ENCODE measurements around the gene PHLPP1. TPM values are rescaled to one million over a fixed set of nuclear protein-coding genes. Genes with fewer than 3 reads are reported as not detected.

Gene PHLPP1
- total and polyA plus RNA-seq, 2 donors from 2014 or later = 2.9 to 13.0 TPM

DNA sequence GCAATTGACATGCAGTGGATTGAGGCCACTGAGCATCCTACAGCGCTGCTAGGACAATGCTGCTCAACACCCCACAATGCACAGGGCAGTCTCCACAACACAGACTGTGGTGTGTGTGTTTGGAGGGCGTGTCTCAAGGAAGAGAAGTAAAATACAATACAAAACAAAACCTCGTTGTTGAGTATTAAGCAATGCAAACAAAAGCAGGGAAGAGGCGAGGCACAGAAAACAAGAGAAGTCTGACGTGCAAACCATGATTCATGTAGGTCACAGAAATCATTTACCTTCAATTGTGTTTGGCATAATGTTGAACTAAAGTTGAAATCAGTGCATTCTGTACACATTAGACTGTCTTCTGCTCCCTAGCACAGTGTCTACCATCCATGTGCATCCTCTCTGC lies 260.9 kb downstream of the PHLPP1 start:
- no peaks in the 10 kb centered on the region for H3K27me3 ChIP-seq (ENCODE audit: control insufficient read depth, insufficient read depth, low read length)
- TF ChIP-seq, protein P1, sequence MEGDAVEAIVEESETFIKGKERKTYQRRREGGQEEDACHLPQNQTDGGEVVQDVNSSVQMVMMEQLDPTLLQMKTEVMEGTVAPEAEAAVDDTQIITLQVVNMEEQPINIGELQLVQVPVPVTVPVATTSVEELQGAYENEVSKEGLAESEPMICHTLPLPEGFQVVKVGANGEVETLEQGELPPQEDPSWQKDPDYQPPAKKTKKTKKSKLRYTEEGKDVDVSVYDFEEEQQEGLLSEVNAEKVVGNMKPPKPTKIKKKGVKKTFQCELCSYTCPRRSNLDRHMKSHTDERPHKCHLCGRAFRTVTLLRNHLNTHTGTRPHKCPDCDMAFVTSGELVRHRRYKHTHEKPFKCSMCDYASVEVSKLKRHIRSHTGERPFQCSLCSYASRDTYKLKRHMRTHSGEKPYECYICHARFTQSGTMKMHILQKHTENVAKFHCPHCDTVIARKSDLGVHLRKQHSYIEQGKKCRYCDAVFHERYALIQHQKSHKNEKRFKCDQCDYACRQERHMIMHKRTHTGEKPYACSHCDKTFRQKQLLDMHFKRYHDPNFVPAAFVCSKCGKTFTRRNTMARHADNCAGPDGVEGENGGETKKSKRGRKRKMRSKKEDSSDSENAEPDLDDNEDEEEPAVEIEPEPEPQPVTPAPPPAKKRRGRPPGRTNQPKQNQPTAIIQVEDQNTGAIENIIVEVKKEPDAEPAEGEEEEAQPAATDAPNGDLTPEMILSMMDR (IDR thresholded peaks at IDR 0.05; ENCODE audit: borderline replicate concordance, extremely low read depth, insufficient read depth) = no peak
- no peak overlapping the region for H3K4me3 ChIP-seq (ENCODE audit: low read length in 3 of 3)
- H3K4me1 ChIP-seq (ENCODE audit: control insufficient read depth in 2 of 3, insufficient read depth in 2 of 3, low read depth in 1 of 3, low read length in 3 of 3) = no peaks in the 10 kb centered on the region
- no peak for FAIRE-seq
- H3K27ac ChIP-seq (ENCODE audit: low read depth in 2 of 2, low read length in 2 of 2) = no peak overlapping the region
- no peak for DNase-seq
- no peak overlapping the region for H3K9ac ChIP-seq (ENCODE audit: low read length in 3 of 3)
- intact Hi-C loops (cut with DNase I) = loop anchor here (10.0 kb wide), 1 partner anchor 261 kb away; the partner anchor contains the start of gene PHLPP1
- peaks cover 2 to 22% (median 13%) of the 10 kb centered on the region in 3 donors for H3K36me3 ChIP-seq (ENCODE audit: control insufficient read depth in 2 of 3, insufficient read depth in 3 of 3, low read length in 3 of 3)
- no peaks in the 10 kb centered on the region for H3K9me3 ChIP-seq (ENCODE audit: control insufficient read depth in 2 of 3, insufficient read depth in 1 of 3, low read length in 3 of 3)

DNA sequence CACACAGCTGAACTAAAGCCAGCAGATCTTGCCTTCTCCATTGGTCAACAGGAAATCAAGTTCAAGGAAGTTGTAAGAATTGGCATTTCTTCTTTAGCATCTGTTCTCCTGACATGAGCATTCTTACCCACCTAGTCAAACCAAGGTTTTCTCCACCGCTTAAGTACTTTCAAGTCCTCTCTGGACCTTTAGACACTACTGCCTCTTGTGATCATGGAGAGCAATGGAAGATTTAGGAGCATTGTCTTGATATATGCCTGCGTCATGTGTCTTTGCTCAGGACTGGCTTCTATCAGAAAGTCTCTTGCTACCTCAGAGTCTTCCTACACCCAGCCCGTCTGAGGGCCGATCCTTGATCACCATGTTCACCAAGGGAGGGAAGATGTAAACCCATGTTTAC lies 262.2 kb downstream of the PHLPP1 start:
- FAIRE-seq (no peak), DNase-seq (no peak)
- H3K9ac ChIP-seq (ENCODE audit: low read length in 3 of 3) = no peak overlapping the region
- H3K4me3 ChIP-seq (ENCODE audit: low read length in 3 of 3) = no peak overlapping the region
- no peaks in the 10 kb centered on the region for H3K27me3 ChIP-seq (ENCODE audit: control insufficient read depth, insufficient read depth, low read length)
- H3K36me3 ChIP-seq (ENCODE audit: control insufficient read depth in 2 of 3, insufficient read depth in 3 of 3, low read length in 3 of 3) = peaks cover 2 to 21% (median 13%) of the 10 kb centered on the region in 3 donors
- intact Hi-C loops (cut with DNase I) = loop anchor here (10.0 kb wide), 1 partner anchor 263 kb away; the partner anchor contains the start of gene PHLPP1
- H3K9me3 ChIP-seq (ENCODE audit: control insufficient read depth in 2 of 3, insufficient read depth in 1 of 3, low read length in 3 of 3) = no peaks in the 10 kb centered on the region
- no peak overlapping the region for H3K27ac ChIP-seq (ENCODE audit: low read depth in 2 of 2, low read length in 2 of 2)
- TF ChIP-seq, protein P1 (IDR thresholded peaks at IDR 0.05; ENCODE audit: borderline replicate concordance, extremely low read depth, insufficient read depth) = no peak
- peaks cover 0 to 2% (median 0%) of the 10 kb centered on the region in 3 donors for H3K4me1 ChIP-seq (ENCODE audit: control insufficient read depth in 2 of 3, insufficient read depth in 2 of 3, low read depth in 1 of 3, low read length in 3 of 3)

DNA sequence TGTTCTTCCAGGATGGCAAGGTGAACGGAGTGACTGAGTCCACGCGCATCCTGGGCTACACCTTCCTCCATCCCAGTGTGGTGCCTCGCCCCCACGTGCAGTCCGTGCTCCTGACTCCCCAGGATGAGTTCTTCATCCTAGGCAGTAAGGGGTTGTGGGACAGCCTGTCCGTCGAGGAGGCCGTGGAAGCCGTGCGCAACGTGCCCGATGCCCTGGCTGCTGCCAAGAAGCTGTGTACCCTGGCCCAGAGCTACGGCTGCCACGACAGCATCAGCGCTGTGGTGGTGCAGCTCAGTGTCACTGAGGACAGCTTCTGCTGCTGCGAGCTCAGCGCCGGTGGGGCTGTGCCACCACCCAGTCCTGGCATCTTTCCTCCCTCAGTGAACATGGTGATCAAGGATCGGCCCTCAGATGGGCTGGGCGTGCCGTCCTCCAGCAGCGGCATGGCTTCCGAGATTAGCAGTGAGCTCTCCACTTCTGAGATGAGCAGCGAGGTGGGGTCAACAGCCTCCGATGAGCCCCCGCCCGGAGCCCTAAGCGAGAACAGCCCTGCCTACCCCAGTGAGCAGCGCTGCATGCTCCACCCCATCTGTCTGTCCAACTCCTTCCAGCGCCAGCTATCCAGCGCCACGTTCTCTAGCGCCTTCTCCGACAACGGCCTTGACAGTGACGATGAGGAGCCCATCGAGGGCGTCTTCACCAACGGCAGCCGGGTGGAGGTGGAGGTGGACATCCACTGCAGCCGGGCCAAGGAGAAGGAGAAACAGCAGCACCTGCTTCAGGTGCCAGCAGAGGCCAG lies 263.1 kb downstream of the PHLPP1 start:
- peaks cover 0 to 3% (median 0%) of the 10 kb centered on the region in 3 donors for H3K4me1 ChIP-seq (ENCODE audit: control insufficient read depth in 2 of 3, insufficient read depth in 2 of 3, low read depth in 1 of 3, low read length in 3 of 3)
- peaks cover 2 to 18% (median 13%) of the 10 kb centered on the region in 3 donors for H3K36me3 ChIP-seq (ENCODE audit: control insufficient read depth in 2 of 3, insufficient read depth in 3 of 3, low read length in 3 of 3)
- H3K27me3 ChIP-seq (ENCODE audit: control insufficient read depth, insufficient read depth, low read length) = no peaks in the 10 kb centered on the region
- no peak for FAIRE-seq
- no peak overlapping the region for H3K27ac ChIP-seq (ENCODE audit: low read depth in 2 of 2, low read length in 2 of 2)
- no peak overlapping the region for H3K9ac ChIP-seq (ENCODE audit: low read length in 3 of 3)
- TF ChIP-seq, protein P1 (IDR thresholded peaks at IDR 0.05; ENCODE audit: borderline replicate concordance, extremely low read depth, insufficient read depth) = no peak
- no peaks in the 10 kb centered on the region for H3K9me3 ChIP-seq (ENCODE audit: control insufficient read depth in 2 of 3, insufficient read depth in 1 of 3, low read length in 3 of 3)
- no peak for DNase-seq
- intact Hi-C loops (cut with DNase I) = loop anchor here (10.0 kb wide), 1 partner anchor 264 kb away; the partner anchor contains the start of gene PHLPP1
- no peak overlapping the region for H3K4me3 ChIP-seq (ENCODE audit: low read length in 3 of 3)

Data from kidney (tissue), 14 donors.